HL-60 (cell line): Measurements from ENCODE around the gene IGSF23.

ENCODE experiments used
- DNase-seq, 2 experiments: peaks; one replicate each; pipeline ENCODE4 v3.0.0-alpha.2; 2010 to 2020; ENCODE audit warnings: low read depth in 1 of 2, low spot score in 1 of 2
- H3K27ac ChIP-seq: fragments of 250-450 bp; sonication (Bioruptor Pico); replicated peaks from 2 replicates; pipeline ENCODE4 v1.5.1; 2020; ENCODE audit warnings: mild to moderate bottlenecking, moderate library complexity
- H3K27me3 ChIP-seq: fragments of 250-450 bp; sonication (Bioruptor Pico); 2 replicates; pipeline ENCODE4 v1.5.1; 2021; ENCODE audit warnings: mild to moderate bottlenecking, moderate library complexity; ENCODE audit not compliant: insufficient read depth, poor library complexity, severe bottlenecking
- H3K4me3 ChIP-seq: replicated peaks from 2 replicates; pipeline ENCODE4 v1.5.1; 2011; ENCODE audit warnings: mild to moderate bottlenecking, control low read depth, low read length; ENCODE audit not compliant: insufficient read depth
- GABPA ChIP-seq: IDR thresholded peaks from 2 replicates; pipeline ENCODE4 v1.6.1; 2012; ENCODE audit warnings: low read depth
- POLR2AphosphoS5 ChIP-seq: IDR thresholded peaks from 2 replicates; pipeline ENCODE4 v1.6.1; 2012; ENCODE audit warnings: low read depth
- SPI1 ChIP-seq: IDR thresholded peaks from 2 replicates; pipeline ENCODE4 v1.6.1; 2012; ENCODE audit warnings: low read depth, mild to moderate bottlenecking, borderline replicate concordance
- TF ChIP-seq, protein P1 (sequence below): IDR thresholded peaks from one replicate; pipeline ENCODE4 v1.5.1; 2011; ENCODE audit warnings: low read length, control low read depth, inconsistent platforms; ENCODE audit not compliant: insufficient read depth
- TF ChIP-seq, protein P2 (sequence below): IDR thresholded peaks from 2 replicates; pipeline ENCODE4 v1.6.1; 2012; ENCODE audit warnings: low read depth; ENCODE audit not compliant: insufficient replicate concordance

IGSF23 gene

DNA sequence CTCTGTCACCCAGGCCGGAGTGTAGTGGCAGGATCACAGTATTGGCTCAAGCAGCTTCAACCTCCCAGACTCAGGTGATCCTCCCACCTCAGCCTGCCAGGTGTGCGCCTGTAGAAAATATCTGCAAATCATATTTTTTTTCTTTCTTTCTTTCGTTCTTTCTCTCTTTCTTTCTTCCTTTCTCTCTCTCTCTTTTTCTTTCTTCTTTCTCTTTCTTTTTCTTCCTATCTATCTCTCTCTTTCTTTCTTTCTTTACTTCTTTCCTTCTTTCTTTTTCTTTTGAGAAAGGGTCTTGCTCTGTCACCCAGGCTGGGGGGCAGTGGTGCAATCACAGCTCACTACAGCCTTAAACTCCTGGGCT is 16.3 kb upstream of the IGSF23 start:
- H3K4me3 ChIP-seq = no peak overlapping the region
- DNase-seq = no peak
- TF ChIP-seq SPI1 = no peak
- TF ChIP-seq, protein P1, sequence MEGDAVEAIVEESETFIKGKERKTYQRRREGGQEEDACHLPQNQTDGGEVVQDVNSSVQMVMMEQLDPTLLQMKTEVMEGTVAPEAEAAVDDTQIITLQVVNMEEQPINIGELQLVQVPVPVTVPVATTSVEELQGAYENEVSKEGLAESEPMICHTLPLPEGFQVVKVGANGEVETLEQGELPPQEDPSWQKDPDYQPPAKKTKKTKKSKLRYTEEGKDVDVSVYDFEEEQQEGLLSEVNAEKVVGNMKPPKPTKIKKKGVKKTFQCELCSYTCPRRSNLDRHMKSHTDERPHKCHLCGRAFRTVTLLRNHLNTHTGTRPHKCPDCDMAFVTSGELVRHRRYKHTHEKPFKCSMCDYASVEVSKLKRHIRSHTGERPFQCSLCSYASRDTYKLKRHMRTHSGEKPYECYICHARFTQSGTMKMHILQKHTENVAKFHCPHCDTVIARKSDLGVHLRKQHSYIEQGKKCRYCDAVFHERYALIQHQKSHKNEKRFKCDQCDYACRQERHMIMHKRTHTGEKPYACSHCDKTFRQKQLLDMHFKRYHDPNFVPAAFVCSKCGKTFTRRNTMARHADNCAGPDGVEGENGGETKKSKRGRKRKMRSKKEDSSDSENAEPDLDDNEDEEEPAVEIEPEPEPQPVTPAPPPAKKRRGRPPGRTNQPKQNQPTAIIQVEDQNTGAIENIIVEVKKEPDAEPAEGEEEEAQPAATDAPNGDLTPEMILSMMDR = no peak
- TF ChIP-seq POLR2AphosphoS5 = no peak
- TF ChIP-seq, protein P2, sequence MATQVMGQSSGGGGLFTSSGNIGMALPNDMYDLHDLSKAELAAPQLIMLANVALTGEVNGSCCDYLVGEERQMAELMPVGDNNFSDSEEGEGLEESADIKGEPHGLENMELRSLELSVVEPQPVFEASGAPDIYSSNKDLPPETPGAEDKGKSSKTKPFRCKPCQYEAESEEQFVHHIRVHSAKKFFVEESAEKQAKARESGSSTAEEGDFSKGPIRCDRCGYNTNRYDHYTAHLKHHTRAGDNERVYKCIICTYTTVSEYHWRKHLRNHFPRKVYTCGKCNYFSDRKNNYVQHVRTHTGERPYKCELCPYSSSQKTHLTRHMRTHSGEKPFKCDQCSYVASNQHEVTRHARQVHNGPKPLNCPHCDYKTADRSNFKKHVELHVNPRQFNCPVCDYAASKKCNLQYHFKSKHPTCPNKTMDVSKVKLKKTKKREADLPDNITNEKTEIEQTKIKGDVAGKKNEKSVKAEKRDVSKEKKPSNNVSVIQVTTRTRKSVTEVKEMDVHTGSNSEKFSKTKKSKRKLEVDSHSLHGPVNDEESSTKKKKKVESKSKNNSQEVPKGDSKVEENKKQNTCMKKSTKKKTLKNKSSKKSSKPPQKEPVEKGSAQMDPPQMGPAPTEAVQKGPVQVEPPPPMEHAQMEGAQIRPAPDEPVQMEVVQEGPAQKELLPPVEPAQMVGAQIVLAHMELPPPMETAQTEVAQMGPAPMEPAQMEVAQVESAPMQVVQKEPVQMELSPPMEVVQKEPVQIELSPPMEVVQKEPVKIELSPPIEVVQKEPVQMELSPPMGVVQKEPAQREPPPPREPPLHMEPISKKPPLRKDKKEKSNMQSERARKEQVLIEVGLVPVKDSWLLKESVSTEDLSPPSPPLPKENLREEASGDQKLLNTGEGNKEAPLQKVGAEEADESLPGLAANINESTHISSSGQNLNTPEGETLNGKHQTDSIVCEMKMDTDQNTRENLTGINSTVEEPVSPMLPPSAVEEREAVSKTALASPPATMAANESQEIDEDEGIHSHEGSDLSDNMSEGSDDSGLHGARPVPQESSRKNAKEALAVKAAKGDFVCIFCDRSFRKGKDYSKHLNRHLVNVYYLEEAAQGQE = no peak
- TF ChIP-seq GABPA = no peak
- no peak overlapping the region for H3K27ac ChIP-seq
- H3K27me3 ChIP-seq = no peaks in the 10 kb centered on the region

DNA sequence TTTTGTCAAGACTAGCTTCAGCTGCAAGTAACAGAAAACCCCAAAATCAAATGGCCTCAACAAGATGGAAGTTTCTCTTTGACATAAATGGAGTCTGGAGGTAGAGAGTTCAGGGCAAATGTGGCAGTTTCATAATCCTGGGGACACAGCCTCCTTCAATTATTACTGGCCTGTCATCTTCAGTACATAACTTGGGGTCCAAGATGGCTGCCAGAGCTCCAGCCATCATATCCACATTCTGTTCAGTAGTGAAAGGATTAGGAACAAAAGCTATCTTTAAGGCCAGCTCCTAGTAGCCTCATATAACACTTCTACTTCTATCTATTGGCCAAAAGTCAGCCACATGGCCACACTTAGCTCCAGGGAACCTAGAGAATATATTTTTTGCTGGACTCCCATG is 15.0 kb upstream of the IGSF23 start:
- H3K4me3 ChIP-seq = no peak overlapping the region
- peaks cover 2% of the 10 kb centered on the region for H3K27me3 ChIP-seq
- TF ChIP-seq, protein P2 = no peak
- TF ChIP-seq GABPA = no peak
- TF ChIP-seq SPI1 = no peak
- TF ChIP-seq POLR2AphosphoS5 = no peak
- TF ChIP-seq, protein P1 = no peak
- no peak for DNase-seq
- H3K27ac ChIP-seq = no peak overlapping the region

DNA sequence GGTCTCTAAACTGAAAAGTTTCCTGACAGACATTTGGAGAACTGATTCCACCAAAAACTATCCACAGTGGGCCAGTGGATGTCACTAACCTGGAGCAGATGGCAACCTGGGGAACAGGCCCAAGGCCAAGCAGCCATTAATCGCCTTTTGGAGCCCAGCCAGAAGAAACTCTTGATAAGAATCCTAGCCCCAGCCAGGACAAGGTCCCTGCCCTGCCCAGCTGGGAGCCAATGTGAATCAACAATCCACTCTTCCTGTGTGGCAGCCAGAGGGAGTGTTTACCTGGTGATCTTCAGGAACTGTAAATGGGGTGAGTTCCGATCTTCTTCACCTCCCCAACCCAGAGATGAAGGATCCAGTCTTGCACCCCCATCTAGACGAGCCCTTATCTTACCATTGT is 14.5 kb upstream of the IGSF23 start:
- no peak overlapping the region for H3K27ac ChIP-seq
- no peak overlapping the region for H3K4me3 ChIP-seq
- peaks cover 2% of the 10 kb centered on the region for H3K27me3 ChIP-seq
- DNase-seq = no peak
- no peak for TF ChIP-seq GABPA
- TF ChIP-seq, protein P2 = no peak
- TF ChIP-seq, protein P1 = no peak
- no peak for TF ChIP-seq POLR2AphosphoS5
- TF ChIP-seq SPI1 = no peak
